ENCODE measurements around the gene HOXB7. TPM values are rescaled to one million over a fixed set of nuclear protein-coding genes. Genes with fewer than 3 reads are reported as not detected.

The HOXB7 gene
- total RNA-seq, 2 experiments from 2014 or later = 9.2 to 16.3 TPM

- no peaks in the 10 kb centered on the region for H3K79me2 ChIP-seq (ENCODE audit: insufficient read depth, low read depth, low read length)
- no peak overlapping the region for H3K4me3 ChIP-seq (ENCODE audit: low read depth, low read length, poor library complexity, severe bottlenecking)
- no peak for TF ChIP-seq CTCF (conservative IDR thresholded peaks at IDR 0.05; ENCODE audit: low read length)
- no peak for TF ChIP-seq EZH2phosphoT487 (IDR thresholded peaks at IDR 0.05; ENCODE audit: borderline replicate concordance, low read depth, low read length)
- intact Hi-C loops (cut with micrococcal nuclease; ENCODE audit: unreplicated experiment) = no loop called here
- no peaks in the 10 kb centered on the region for H3K4me1 ChIP-seq (ENCODE audit: insufficient read depth, low read length, poor library complexity, severe bottlenecking)
- ChIA-PET POLR2A (no interaction called here), CTCF (ENCODE audit: unreplicated experiment) (no interaction called here)
- H3K9me3 ChIP-seq (ENCODE audit: low read length) = no peaks in the 10 kb centered on the region
- H3K4me2 ChIP-seq (ENCODE audit: low read length) = no peak overlapping the region
- no peak overlapping the region for H3K27ac ChIP-seq (ENCODE audit: low read depth, low read length, poor library complexity, severe bottlenecking)
- no peak overlapping the region for H2AFZ ChIP-seq (ENCODE audit: low read length)
- BruUV-seq (replicated peaks) = no TSS peak
- H4K20me1 ChIP-seq (ENCODE audit: insufficient read depth, low read length) = no peaks in the 10 kb centered on the region
- no peaks in the 10 kb centered on the region for H3K36me3 ChIP-seq (ENCODE audit: insufficient read depth, low read length)
- no peak for DNase-seq (ENCODE audit: low spot score)
- H3K9me2 ChIP-seq (ENCODE audit: insufficient read depth, low read length) = no peaks in the 10 kb centered on the region
Observed at GRCh38 chr17:48562934-48563333, 47.9 kb downstream of the HOXB7 start.

GRCh38 chr17:48561884-48562810 lies 48.7 kb downstream of the HOXB7 start:
- Histone ChIP-seq H4K20me1 (ENCODE audit: insufficient read depth, low read length) (no peaks in the 10 kb centered on the region), H3K4me3 (ENCODE audit: low read depth, low read length, poor library complexity, severe bottlenecking) (no peak overlapping the region), H3K27ac (ENCODE audit: low read depth, low read length, poor library complexity, severe bottlenecking) (no peak overlapping the region), H3K4me1 (ENCODE audit: insufficient read depth, low read length, poor library complexity, severe bottlenecking) (no peaks in the 10 kb centered on the region), H3K79me2 (ENCODE audit: insufficient read depth, low read depth, low read length) (no peaks in the 10 kb centered on the region), H2AFZ (ENCODE audit: low read length) (no peak overlapping the region), H3K36me3 (ENCODE audit: insufficient read depth, low read length) (no peaks in the 10 kb centered on the region), H3K9me2 (ENCODE audit: insufficient read depth, low read length) (no peaks in the 10 kb centered on the region), H3K4me2 (ENCODE audit: low read length) (no peak overlapping the region), H3K9me3 (ENCODE audit: low read length) (no peaks in the 10 kb centered on the region)
- POLR2A ChIA-PET = no interaction called here
- BruUV-seq (replicated peaks) = no TSS peak
- no peak for DNase-seq (ENCODE audit: low spot score)
- intact Hi-C loops (cut with micrococcal nuclease; ENCODE audit: unreplicated experiment) = no loop called here
- CTCF ChIA-PET (ENCODE audit: unreplicated experiment) = no interaction called here
- no peak for TF ChIP-seq CTCF (conservative IDR thresholded peaks at IDR 0.05; ENCODE audit: low read length)
- no peak for TF ChIP-seq EZH2phosphoT487 (IDR thresholded peaks at IDR 0.05; ENCODE audit: borderline replicate concordance, low read depth, low read length)

Measured in OCI-LY7 (cell line).